ENCODE results near the gene NAP1L1. TPM values are rescaled to one million over a fixed set of nuclear protein-coding genes. Genes with fewer than 3 reads are reported as not detected.

Gene NAP1L1
- total RNA-seq, 1 donor from 2014 or later = 429 TPM

DNA sequence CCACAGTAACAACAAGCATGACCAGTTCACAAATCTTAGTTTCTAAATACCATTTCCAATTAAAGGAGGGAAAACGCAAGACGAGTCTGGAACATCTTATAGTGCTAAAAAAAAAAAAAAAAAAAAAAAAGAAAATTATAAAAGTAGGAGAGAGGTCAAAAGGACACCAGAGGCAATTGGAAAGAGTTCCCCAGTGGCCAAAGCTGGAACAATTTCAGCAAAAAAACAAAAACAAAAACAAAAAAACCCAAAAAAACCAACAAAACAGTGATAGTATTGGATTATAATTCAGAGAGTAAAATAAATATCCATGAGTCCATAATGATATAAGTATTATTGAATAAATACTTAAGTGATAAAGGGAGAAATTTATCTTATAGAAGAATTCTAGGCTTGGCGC is 10.3 kb upstream of the NAP1L1 start:
- no peaks in the 10 kb centered on the region for H3K4me1 ChIP-seq
- no peak overlapping the region for H3K4me3 ChIP-seq
- no peak for TF ChIP-seq CTCF (IDR thresholded peaks at IDR 0.05)
- H3K27ac ChIP-seq = no peak overlapping the region
- H3K36me3 ChIP-seq = no peaks in the 10 kb centered on the region
- intact Hi-C loops (cut with DNase I) = no loop called here
- no peak for DNase-seq
- H3K9me3 ChIP-seq = no peaks in the 10 kb centered on the region
- H3K27me3 ChIP-seq (ENCODE audit: low read depth) = no peaks in the 10 kb centered on the region
- no peak for ATAC-seq

- intact Hi-C loops (cut with DNase I) = no loop called here
- ATAC-seq (no peak), DNase-seq (no peak)
- no peak for TF ChIP-seq CTCF (IDR thresholded peaks at IDR 0.05)
- Histone ChIP-seq H3K36me3 (no peaks in the 10 kb centered on the region), H3K4me3 (no peak overlapping the region), H3K4me1 (peaks cover 3% of the 10 kb centered on the region), H3K27me3 (ENCODE audit: low read depth) (no peaks in the 10 kb centered on the region), H3K9me3 (no peaks in the 10 kb centered on the region), H3K27ac (no peak overlapping the region)
Observed at GRCh38 chr12:76091246-76091754, 6.8 kb upstream of the NAP1L1 start.

DNA sequence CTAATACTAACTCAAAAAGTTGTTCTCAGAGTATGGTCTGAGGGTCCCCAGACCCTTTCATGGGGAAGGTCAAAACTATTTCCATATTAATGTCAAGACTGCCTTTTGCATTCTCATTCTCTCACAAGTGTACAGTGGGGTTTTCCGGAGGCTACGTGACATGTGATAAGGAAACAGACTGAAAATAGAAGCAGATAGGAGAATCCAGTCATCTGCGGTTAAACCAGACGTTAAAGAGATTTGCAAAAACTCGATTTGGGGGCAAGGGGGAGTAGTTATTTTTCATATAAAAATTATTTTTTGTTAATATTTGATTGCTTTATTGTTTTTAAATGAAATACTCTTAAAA is 1.0 kb upstream of the NAP1L1 start:
- peaks cover 4% of the 10 kb centered on the region for H3K36me3 ChIP-seq
- no peak for ATAC-seq
- H3K27ac ChIP-seq = peak overlapping the region; percentile 98
- intact Hi-C loops (cut with DNase I) = no loop called here
- DNase-seq = no peak
- peaks cover 41% of the 10 kb centered on the region for H3K4me1 ChIP-seq
- H3K27me3 ChIP-seq (ENCODE audit: low read depth) = no peaks in the 10 kb centered on the region
- H3K9me3 ChIP-seq = no peaks in the 10 kb centered on the region
- no peak for TF ChIP-seq CTCF (IDR thresholded peaks at IDR 0.05)
- peak overlapping the region; percentile 92 for H3K4me3 ChIP-seq

DNA sequence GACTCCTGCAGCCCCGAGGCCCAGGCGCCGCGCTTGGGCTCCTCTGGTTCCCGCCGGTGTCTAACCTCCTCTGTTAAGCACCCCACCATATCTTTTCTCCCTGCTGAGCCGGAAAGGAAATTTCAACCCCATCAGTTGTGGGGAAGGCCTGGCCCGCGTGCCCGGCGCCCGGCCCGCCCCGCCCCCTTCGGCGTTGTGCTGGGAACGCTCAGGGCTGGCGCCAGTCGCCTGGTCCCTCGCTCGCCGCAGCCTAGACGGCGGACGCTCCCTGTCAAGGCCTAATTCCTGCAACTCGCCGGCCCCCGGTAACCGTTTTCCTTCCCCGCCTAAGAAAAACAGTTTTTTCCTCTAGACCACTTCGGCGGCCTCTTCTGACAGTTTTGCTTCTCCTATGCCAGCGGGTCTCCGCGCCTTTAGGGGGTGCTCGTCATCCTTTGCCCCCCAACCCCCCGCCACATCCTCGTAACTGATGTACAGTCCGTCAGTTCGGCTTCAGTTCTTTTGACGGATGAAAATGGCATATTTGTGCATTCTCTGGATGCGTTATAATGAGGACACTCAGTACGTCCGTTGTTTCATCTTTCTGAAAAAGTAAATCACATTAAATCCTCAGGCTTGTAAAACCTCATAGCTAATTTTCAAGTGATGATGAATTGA is 506 bp upstream of the NAP1L1 start:
- peak overlapping the region; percentile 92 for H3K4me3 ChIP-seq
- DNase-seq (peak; percentile 91), ATAC-seq (peak; percentile 89 to 91)
- no peaks in the 10 kb centered on the region for H3K27me3 ChIP-seq (ENCODE audit: low read depth)
- no peaks in the 10 kb centered on the region for H3K9me3 ChIP-seq
- peaks cover 46% of the 10 kb centered on the region for H3K4me1 ChIP-seq
- H3K27ac ChIP-seq = peak overlapping the region; percentile 98
- peaks cover 6% of the 10 kb centered on the region for H3K36me3 ChIP-seq
- intact Hi-C loops (cut with DNase I) = no loop called here
- TF ChIP-seq CTCF (IDR thresholded peaks at IDR 0.05) = peak; percentile 25

GRCh38 chr12:76083246-76083903 is 1.1 kb downstream of the NAP1L1 start:
- Histone ChIP-seq H3K36me3 (peaks cover 10% of the 10 kb centered on the region), H3K4me1 (peaks cover 48% of the 10 kb centered on the region), H3K9me3 (peaks cover 9% of the 10 kb centered on the region), H3K27ac (peak overlapping the region; percentile 98), H3K27me3 (ENCODE audit: low read depth) (no peaks in the 10 kb centered on the region), H3K4me3 (peak overlapping the region; percentile 92)
- no peak for ATAC-seq
- peak; percentile 30 for DNase-seq
- intact Hi-C loops (cut with DNase I) = no loop called here
- no peak for TF ChIP-seq CTCF (IDR thresholded peaks at IDR 0.05)

Measured in lower lobe of right lung (tissue), 2 donors.